MM.1S (cell line): ENCODE measurements around the gene ZDHHC1.
A peak's percentile ranks its signal among the peaks of the same experiment; 100 is the strongest.

Source experiments
- DNase-seq: peaks from one replicate; pipeline ENCODE4 v3.0.0-alpha.2; 2015
- H2AFZ ChIP-seq: fragments of 300-600 bp; sonication (generic); 2 replicates; pipeline ENCODE4 v1.6.0; 2016; ENCODE audit warnings: antibody characterized with exemption, low read length
- H3F3A ChIP-seq: fragments of 300-600 bp; sonication (generic); 2 replicates; pipeline ENCODE4 v1.6.1; 2016; ENCODE audit warnings: mild to moderate bottlenecking, antibody characterized with exemption, low read length, moderate library complexity, mixed read lengths; ENCODE audit not compliant: insufficient read depth
- H3K27ac ChIP-seq: fragments of 300-600 bp; sonication (generic); 2 replicates; pipeline ENCODE4 v1.5.1; 2016; ENCODE audit warnings: mild to moderate bottlenecking, low read length
- H3K27me3 ChIP-seq: fragments of 300-600 bp; sonication (generic); replicated peaks from 2 replicates; pipeline ENCODE4 v1.6.0; 2016; ENCODE audit warnings: low read length; ENCODE audit not compliant: insufficient read depth
- H3K36me3 ChIP-seq: fragments of 300-600 bp; sonication (generic); replicated peaks from 2 replicates; pipeline ENCODE4 v1.6.1; 2016; ENCODE audit warnings: mild to moderate bottlenecking, low read length, mixed read lengths; ENCODE audit not compliant: insufficient read depth
- H3K4me1 ChIP-seq: fragments of 300-600 bp; sonication (generic); 2 replicates; pipeline ENCODE4 v1.6.1; 2016; ENCODE audit warnings: low read length, mixed read lengths
- H3K4me2 ChIP-seq: fragments of 300-600 bp; sonication (generic); 2 replicates; pipeline ENCODE4 v1.6.0; 2016; ENCODE audit warnings: low read depth, low read length
- H3K4me3 ChIP-seq: fragments of 300-600 bp; sonication (generic); 2 replicates; pipeline ENCODE4 v1.5.1; 2016; ENCODE audit warnings: low read length, mixed read lengths
- H3K79me2 ChIP-seq: fragments of 300-600 bp; sonication (generic); 2 replicates; pipeline ENCODE4 v1.6.1; 2016; ENCODE audit warnings: mixed run types, low read length, mixed read lengths
- H3K9ac ChIP-seq: fragments of 300-600 bp; sonication (generic); 2 replicates; pipeline ENCODE4 v1.6.1; 2016; ENCODE audit warnings: low read length, mixed read lengths
- H3K9me2 ChIP-seq: fragments of 300-600 bp; sonication (generic); replicated peaks from 2 replicates; pipeline ENCODE4 v1.6.1; 2016; ENCODE audit warnings: mild to moderate bottlenecking, low read length, mixed read lengths; ENCODE audit not compliant: insufficient read depth
- H3K9me3 ChIP-seq: fragments of 300-600 bp; sonication (generic); replicated peaks from 2 replicates; pipeline ENCODE4 v1.6.1; 2016; ENCODE audit warnings: mild to moderate bottlenecking, low read length, mixed read lengths; ENCODE audit not compliant: insufficient read depth
- H4K20me1 ChIP-seq: fragments of 300-600 bp; sonication (generic); 2 replicates; pipeline ENCODE4 v1.6.1; 2016; ENCODE audit warnings: mild to moderate bottlenecking, low read length, moderate library complexity, mixed read lengths; ENCODE audit not compliant: insufficient read depth
- EZH2 ChIP-seq: fragments of 300-600 bp; sonication (generic); optimal IDR thresholded peaks from 2 replicates; pipeline ENCODE3; 2017; ENCODE audit warnings: low read depth, mild to moderate bottlenecking, antibody characterized with exemption, low read length, mixed read lengths
- EZH2phosphoT487 ChIP-seq: fragments of 300-600 bp; sonication (generic); IDR thresholded peaks from 2 replicates; pipeline ENCODE4 v1.6.1; 2018; ENCODE audit warnings: antibody characterized with exemption, low read length
- TF ChIP-seq, protein P1 (sequence below): fragments of 300-600 bp; sonication (generic); IDR thresholded peaks from 2 replicates; pipeline ENCODE4 v1.5.1; 2016; ENCODE audit warnings: antibody characterized with exemption, low read length, mixed read lengths

ZDHHC1 gene

GRCh38 chr16:67415872-67416793 is at the start of gene ZDHHC1:
Gene ZDHHC1 (minus strand): TSS chr16:67416477. CDS start chr16:67407775, 8,702 bp downstream.
- H3K9ac ChIP-seq, result peak within 1 kb of the TSS; percentile 72; the same call in 1 of the 2 replicates
- no peaks in the 10 kb centered on the region; the same call in 1 of the 2 replicates for H3F3A ChIP-seq
- 0 out of 2 replicates have a peak, but pooled peaks cover 7% of the 10 kb centered on the region for H3K4me1 ChIP-seq
- no peaks in the 10 kb centered on the region for H3K9me2 ChIP-seq
- no peaks in the 10 kb centered on the region for H3K9me3 ChIP-seq
- TF ChIP-seq, protein P1, sequence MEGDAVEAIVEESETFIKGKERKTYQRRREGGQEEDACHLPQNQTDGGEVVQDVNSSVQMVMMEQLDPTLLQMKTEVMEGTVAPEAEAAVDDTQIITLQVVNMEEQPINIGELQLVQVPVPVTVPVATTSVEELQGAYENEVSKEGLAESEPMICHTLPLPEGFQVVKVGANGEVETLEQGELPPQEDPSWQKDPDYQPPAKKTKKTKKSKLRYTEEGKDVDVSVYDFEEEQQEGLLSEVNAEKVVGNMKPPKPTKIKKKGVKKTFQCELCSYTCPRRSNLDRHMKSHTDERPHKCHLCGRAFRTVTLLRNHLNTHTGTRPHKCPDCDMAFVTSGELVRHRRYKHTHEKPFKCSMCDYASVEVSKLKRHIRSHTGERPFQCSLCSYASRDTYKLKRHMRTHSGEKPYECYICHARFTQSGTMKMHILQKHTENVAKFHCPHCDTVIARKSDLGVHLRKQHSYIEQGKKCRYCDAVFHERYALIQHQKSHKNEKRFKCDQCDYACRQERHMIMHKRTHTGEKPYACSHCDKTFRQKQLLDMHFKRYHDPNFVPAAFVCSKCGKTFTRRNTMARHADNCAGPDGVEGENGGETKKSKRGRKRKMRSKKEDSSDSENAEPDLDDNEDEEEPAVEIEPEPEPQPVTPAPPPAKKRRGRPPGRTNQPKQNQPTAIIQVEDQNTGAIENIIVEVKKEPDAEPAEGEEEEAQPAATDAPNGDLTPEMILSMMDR, result peak; percentile 57
- TF ChIP-seq EZH2phosphoT487, result no peak
- no peak for TF ChIP-seq EZH2
- peak; percentile 55 for DNase-seq
- H3K4me3 ChIP-seq, result peak within 1 kb of the TSS; percentile 69
- no peaks in the 10 kb centered on the region for H3K79me2 ChIP-seq
- H3K4me2 ChIP-seq, result peak within 1 kb of the TSS; percentile 93
- no peaks in the 10 kb centered on the region for H4K20me1 ChIP-seq
- peak within 1 kb of the TSS; percentile 97 for H2AFZ ChIP-seq
- H3K36me3 ChIP-seq, result no peaks in the 10 kb centered on the region
- H3K27me3 ChIP-seq, result peaks cover 32% of the 10 kb centered on the region
- no peak within 1 kb of the TSS for H3K27ac ChIP-seq

- no peaks in the 10 kb centered on the region for H3K4me1 ChIP-seq
- peaks cover 20% of the 10 kb centered on the region for H4K20me1 ChIP-seq
- no peaks in the 10 kb centered on the region for H3K36me3 ChIP-seq
- no peaks in the 10 kb centered on the region for H3K9me2 ChIP-seq
- TF ChIP-seq EZH2phosphoT487 (no peak), EZH2 (no peak)
- TF ChIP-seq, protein P1, result no peak
- no peaks in the 10 kb centered on the region for H3F3A ChIP-seq
- no peak overlapping the region for H3K4me3 ChIP-seq
- H2AFZ ChIP-seq, result no peak overlapping the region
- H3K4me2 ChIP-seq, result no peak overlapping the region
- H3K9ac ChIP-seq, result no peak overlapping the region
- H3K79me2 ChIP-seq, result peaks cover 96% of the 10 kb centered on the region
- H3K27me3 ChIP-seq, result no peaks in the 10 kb centered on the region
- no peaks in the 10 kb centered on the region for H3K9me3 ChIP-seq
- no peak for DNase-seq
- no peak overlapping the region for H3K27ac ChIP-seq
These were observed 48.3 kb upstream of the ZDHHC1 start for GRCh38 chr16:67464565-67464964.

DNA sequence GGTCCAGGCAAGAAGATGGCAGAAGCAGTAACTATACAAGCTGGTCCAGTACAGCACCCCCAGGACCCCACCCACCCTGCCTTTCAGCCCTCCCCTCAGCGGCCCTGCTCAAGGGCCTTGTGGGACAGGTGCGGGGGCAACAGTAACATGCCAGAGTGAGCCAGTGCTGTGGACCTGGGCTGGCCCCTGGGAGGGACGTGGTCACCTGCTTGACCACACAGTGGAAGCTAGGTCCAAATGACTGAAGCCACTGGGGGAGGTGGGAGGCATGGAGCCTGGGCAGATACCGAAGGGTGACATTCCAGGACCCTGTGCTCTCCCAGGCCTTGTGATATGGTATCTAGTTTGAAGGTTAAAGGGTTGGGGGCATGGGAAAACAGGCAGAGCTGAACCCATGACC is 47.4 kb upstream of the ZDHHC1 start:
- TF ChIP-seq EZH2phosphoT487, result no peak
- TF ChIP-seq, protein P1, result no peak
- TF ChIP-seq EZH2, result no peak
- no peaks in the 10 kb centered on the region for H3K27me3 ChIP-seq
- H3K4me1 ChIP-seq, result no peaks in the 10 kb centered on the region
- no peaks in the 10 kb centered on the region for H3K9me2 ChIP-seq
- no peaks in the 10 kb centered on the region for H3K36me3 ChIP-seq
- DNase-seq, result no peak
- peaks cover 96% of the 10 kb centered on the region for H3K79me2 ChIP-seq
- peaks cover 17% of the 10 kb centered on the region for H4K20me1 ChIP-seq
- no peak overlapping the region for H3K4me3 ChIP-seq
- H3K27ac ChIP-seq, result no peak overlapping the region
- no peak overlapping the region for H2AFZ ChIP-seq
- no peaks in the 10 kb centered on the region for H3K9me3 ChIP-seq
- H3F3A ChIP-seq, result no peaks in the 10 kb centered on the region
- H3K4me2 ChIP-seq, result no peak overlapping the region
- no peak overlapping the region for H3K9ac ChIP-seq
